Vagina (tissue), 2 donors: Measurements from ENCODE around the gene HMGCS2.

Source experiments
- POLR2A ChIP-seq, 2 donors: fragments of 450-650 bp; IDR thresholded peaks; one replicate each; pipeline ENCODE4 v1.6.1; 2017; ENCODE audit warnings: antibody characterized with exemption in 2 of 2, mild to moderate bottlenecking in 2 of 2, moderate library complexity in 2 of 2
- POLR2AphosphoS5 ChIP-seq, 2 donors: sonication (generic); formaldehyde crosslinking; IDR thresholded peaks; one replicate each; pipeline ENCODE4 v1.9.0; 2017; ENCODE audit warnings: antibody characterized with exemption in 2 of 2, mild to moderate bottlenecking in 2 of 2, low read depth in 1 of 2; ENCODE audit not compliant: insufficient read depth in 1 of 2

GRCh38 chr1:119815361-119815760, 46.7 kb upstream of the HMGCS2 start:
- TF ChIP-seq POLR2AphosphoS5 (IDR thresholded peaks at IDR 0.05; ENCODE audit: insufficient read depth in 1 of 2, low read depth in 1 of 2) (no peak), POLR2A (IDR thresholded peaks at IDR 0.05) (no peak)
